ENCODE measurements around the gene CIROP.

DNA sequence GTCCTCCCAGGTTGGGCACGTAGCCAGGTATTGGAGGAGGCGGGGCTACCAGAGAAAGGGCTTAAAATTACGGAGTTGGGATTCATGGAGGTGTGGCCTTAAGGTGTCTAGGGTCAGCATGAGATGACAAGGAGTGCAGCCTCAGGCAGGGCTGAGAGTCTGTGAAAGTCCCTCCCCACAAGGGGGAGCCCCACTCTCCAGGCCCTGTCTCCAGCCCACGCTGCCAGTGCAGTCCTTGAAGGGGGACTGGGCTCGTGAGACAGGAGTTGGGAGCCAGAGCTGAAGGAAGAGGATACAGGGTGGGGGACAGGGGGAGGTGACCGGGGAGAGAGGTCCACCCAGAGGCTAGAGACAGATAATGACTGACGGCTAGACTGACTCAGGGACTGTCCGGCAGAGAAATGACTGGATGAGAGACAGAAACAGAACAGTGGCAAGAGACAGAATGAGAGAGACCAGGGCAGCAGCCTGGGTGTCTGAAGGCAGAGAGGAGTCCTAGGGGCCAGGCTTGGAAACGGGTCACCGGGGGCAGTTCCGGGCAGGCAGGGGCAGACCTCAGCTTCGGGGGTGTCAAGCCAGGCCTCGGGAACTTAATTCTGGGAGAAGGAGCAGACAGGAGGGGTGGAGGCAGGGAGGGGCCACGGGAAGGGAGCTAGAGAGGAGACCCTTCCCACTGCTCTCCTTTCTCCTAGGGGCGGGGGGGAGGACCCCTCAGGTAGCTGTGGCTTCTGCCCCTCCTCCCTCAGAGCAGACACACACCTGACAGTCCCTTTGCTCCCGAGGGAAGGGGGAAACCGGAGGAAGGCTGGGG lies 48.4 kb downstream of the CIROP start:
- TF ChIP-seq EZH2phosphoT487 (IDR thresholded peaks at IDR 0.05; ENCODE audit: borderline replicate concordance, low read length) (no peak), CTCF (IDR thresholded peaks at IDR 0.05; ENCODE audit: low read depth, low read length, poor library complexity, severe bottlenecking) (peak; percentile 90)
